ENCODE measurements around the gene PTGES. TPM values are rescaled to one million over a fixed set of nuclear protein-coding genes. Genes with fewer than 3 reads are reported as not detected.
A peak's percentile ranks its signal among the peaks of the same experiment; 100 is the strongest.
"Not testable (repeated sequence)": the region's sequence is repeated elsewhere in the genome, so short reads cannot be mapped to it uniquely, and the experiment has no call there.

Gene PTGES
- total RNA-seq, 1 experiment from 2014 or later, result 74.0 TPM

GRCh38 chr9:129765764-129766317 is 13.0 kb upstream of the PTGES start:
- DNase-seq (ENCODE audit: unreplicated experiment), result no peak
- Mint-ChIP-seq H3K27me3 (ENCODE audit: insufficient read depth, unreplicated experiment) (no peaks in the 10 kb centered on the region), H3K9me3 (ENCODE audit: unreplicated experiment) (no peaks in the 10 kb centered on the region), H3K4me3 (ENCODE audit: unreplicated experiment) (no peak overlapping the region), H3K36me3 (ENCODE audit: insufficient read depth, unreplicated experiment) (peaks cover 4% of the 10 kb centered on the region), H3K4me1 (ENCODE audit: insufficient read depth, unreplicated experiment) (peaks cover 9% of the 10 kb centered on the region), H3K27ac (ENCODE audit: low read depth, unreplicated experiment) (no peak overlapping the region)
- CTCF ChIA-PET, result interaction anchor here (0.8 kb wide), 1 partner anchor 25 kb away, joined by 3 read pairs; no protein-coding TSS in a partner anchor
- no peak for TF ChIP-seq CTCF (IDR thresholded peaks at IDR 0.05; ENCODE audit: unreplicated experiment)
- POLR2A ChIA-PET, result interaction anchor here (0.8 to 8.5 kb wide), 4 partner anchors 11 to 22 kb away, joined by 3 to 62 read pairs (median 8); partner anchors contain the start of gene PTGES
- BruUV-seq (replicated peaks), result no TSS peak
- intact Hi-C loops (cut with micrococcal nuclease), result no loop called here

- H3K4me3 Mint-ChIP-seq (ENCODE audit: unreplicated experiment), result peak overlapping the region; percentile 23
- H3K4me1 Mint-ChIP-seq (ENCODE audit: insufficient read depth, unreplicated experiment), result peaks cover 9% of the 10 kb centered on the region
- TF ChIP-seq CTCF (IDR thresholded peaks at IDR 0.05; ENCODE audit: unreplicated experiment), result no peak
- CTCF ChIA-PET, result interaction anchor here (0.9 kb wide), 1 partner anchor 25 kb away, joined by 3 read pairs; no protein-coding TSS in a partner anchor
- peaks cover 4% of the 10 kb centered on the region for H3K36me3 Mint-ChIP-seq (ENCODE audit: insufficient read depth, unreplicated experiment)
- intact Hi-C loops (cut with micrococcal nuclease), result no loop called here
- POLR2A ChIA-PET, result interaction anchor here (0.8 to 8.5 kb wide), 4 partner anchors 10 to 26 kb away, joined by 3 to 62 read pairs (median 18); partner anchors contain the start of gene PTGES
- H3K9me3 Mint-ChIP-seq (ENCODE audit: unreplicated experiment), result no peaks in the 10 kb centered on the region
- peak; percentile 72 for DNase-seq (ENCODE audit: unreplicated experiment)
- H3K27ac Mint-ChIP-seq (ENCODE audit: low read depth, unreplicated experiment), result peak overlapping the region; percentile 7
- no peaks in the 10 kb centered on the region for H3K27me3 Mint-ChIP-seq (ENCODE audit: insufficient read depth, unreplicated experiment)
- BruUV-seq (replicated peaks), result no TSS peak
These were observed 10.4 kb upstream of the PTGES start for GRCh38 chr9:129762985-129763926.

GRCh38 chr9:129762370-129762984 is 9.6 kb upstream of the PTGES start:
- H3K36me3 Mint-ChIP-seq (ENCODE audit: insufficient read depth, unreplicated experiment); BruUV-seq (replicated peaks); H3K4me1 Mint-ChIP-seq (ENCODE audit: insufficient read depth, unreplicated experiment); H3K9me3 Mint-ChIP-seq (ENCODE audit: unreplicated experiment); H3K27me3 Mint-ChIP-seq (ENCODE audit: insufficient read depth, unreplicated experiment); intact Hi-C loops (cut with micrococcal nuclease): not testable (repeated sequence)
- H3K27ac Mint-ChIP-seq (ENCODE audit: low read depth, unreplicated experiment), result peak overlapping the region; percentile 7
- DNase-seq (ENCODE audit: unreplicated experiment), result peak; percentile 91
- peak overlapping the region; percentile 23 for H3K4me3 Mint-ChIP-seq (ENCODE audit: unreplicated experiment)
- ChIA-PET POLR2A (interaction anchor here (0.6 to 8.5 kb wide), 5 partner anchors 10 to 660 kb away, joined by 3 to 62 read pairs (median 13); partner anchors contain the start of gene PTGES), CTCF (interaction anchor here (0.7 to 0.8 kb wide), 3 partner anchors 9 to 26 kb away, joined by 3 to 8 read pairs (median 5); partner anchors contain the start of gene PTGES)

GRCh38 chr9:129761901-129762369 is 9.1 kb upstream of the PTGES start:
- H3K9me3 Mint-ChIP-seq (ENCODE audit: unreplicated experiment), result no peaks in the 10 kb centered on the region
- H3K4me3 Mint-ChIP-seq (ENCODE audit: unreplicated experiment), result no peak overlapping the region
- DNase-seq (ENCODE audit: unreplicated experiment), result peak; percentile 40
- H3K27me3 Mint-ChIP-seq (ENCODE audit: insufficient read depth, unreplicated experiment), result no peaks in the 10 kb centered on the region
- CTCF ChIA-PET, result interaction anchor here (0.6 to 1.1 kb wide), 5 partner anchors 9 to 425 kb away, joined by 3 to 8 read pairs (median 3); partner anchors contain the start of gene PTGES
- no peak for TF ChIP-seq CTCF (IDR thresholded peaks at IDR 0.05; ENCODE audit: unreplicated experiment)
- intact Hi-C loops (cut with micrococcal nuclease), result no loop called here
- peak overlapping the region; percentile 7 for H3K27ac Mint-ChIP-seq (ENCODE audit: low read depth, unreplicated experiment)
- BruUV-seq (replicated peaks), result no TSS peak
- POLR2A ChIA-PET, result interaction anchor here (0.6 to 8.5 kb wide), 6 partner anchors 11 to 1311 kb away, joined by 3 to 62 read pairs (median 8); partner anchors contain the start of gene PTGES
- H3K4me1 Mint-ChIP-seq (ENCODE audit: insufficient read depth, unreplicated experiment), result peaks cover 9% of the 10 kb centered on the region
- H3K36me3 Mint-ChIP-seq (ENCODE audit: insufficient read depth, unreplicated experiment), result peaks cover 4% of the 10 kb centered on the region
